Fibroblast of skin of scalp (primary cell): Measurements from ENCODE around the gene UBE2E2.
"Not testable (repeated sequence)": the region's sequence is repeated elsewhere in the genome, so short reads cannot be mapped to it uniquely, and the experiment has no call there.

Source experiments
- DNase-seq: peaks from one replicate; pipeline ENCODE4 v3.0.0-alpha.2; 2013

Gene UBE2E2

GRCh38 chr3:23331141-23331935, 128.2 kb downstream of the UBE2E2 start:
- DNase-seq: no peak

GRCh38 chr3:23333633-23334032, 130.5 kb downstream of the UBE2E2 start:
- no peak for DNase-seq

- DNase-seq: not testable (repeated sequence)
These were observed 133.7 kb downstream of the UBE2E2 start for GRCh38 chr3:23336853-23337252.

GRCh38 chr3:23341147-23341838, 138.2 kb downstream of the UBE2E2 start:
- DNase-seq: no peak

GRCh38 chr3:23342343-23342742, 139.2 kb downstream of the UBE2E2 start:
- DNase-seq: no peak

DNA sequence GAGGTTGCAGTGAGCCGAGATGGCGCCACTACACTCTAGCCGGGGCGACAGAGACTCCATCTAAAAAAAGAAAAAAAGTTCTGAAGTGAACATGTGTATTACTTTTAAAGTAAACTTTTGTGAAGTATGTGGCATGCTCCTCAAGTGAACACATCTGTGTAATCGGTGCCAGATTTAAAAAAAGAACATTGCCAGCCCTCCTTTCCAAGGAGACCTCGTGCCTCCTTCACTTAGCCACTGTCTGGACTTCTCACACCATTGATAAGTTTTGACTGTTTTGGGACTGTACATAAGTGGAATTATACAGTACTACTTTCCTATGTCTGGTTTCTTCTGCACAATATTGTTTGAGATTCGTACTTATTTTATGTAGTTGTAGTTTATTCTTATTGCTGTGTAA, 140.4 kb downstream of the UBE2E2 start:
- DNase-seq: no peak

DNA sequence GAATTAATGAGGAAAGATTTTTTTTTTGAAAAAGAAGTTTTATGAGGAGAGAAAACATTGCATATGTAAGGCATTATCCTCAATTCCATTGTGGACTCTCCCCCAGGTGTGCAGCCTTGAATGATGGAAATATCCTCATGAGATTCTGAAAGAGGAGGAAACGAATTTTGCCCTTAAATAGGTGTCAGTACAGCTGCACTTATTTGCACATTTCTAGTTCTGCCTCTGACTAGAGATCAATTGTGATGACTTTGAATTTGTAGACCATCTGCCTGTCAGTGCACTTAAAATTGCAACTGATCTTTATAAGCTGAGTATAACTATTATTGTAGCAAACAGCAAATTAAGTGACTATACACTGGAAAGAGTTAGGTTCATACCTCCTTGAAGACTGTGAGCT, 141.8 kb downstream of the UBE2E2 start:
- DNase-seq: no peak

DNA sequence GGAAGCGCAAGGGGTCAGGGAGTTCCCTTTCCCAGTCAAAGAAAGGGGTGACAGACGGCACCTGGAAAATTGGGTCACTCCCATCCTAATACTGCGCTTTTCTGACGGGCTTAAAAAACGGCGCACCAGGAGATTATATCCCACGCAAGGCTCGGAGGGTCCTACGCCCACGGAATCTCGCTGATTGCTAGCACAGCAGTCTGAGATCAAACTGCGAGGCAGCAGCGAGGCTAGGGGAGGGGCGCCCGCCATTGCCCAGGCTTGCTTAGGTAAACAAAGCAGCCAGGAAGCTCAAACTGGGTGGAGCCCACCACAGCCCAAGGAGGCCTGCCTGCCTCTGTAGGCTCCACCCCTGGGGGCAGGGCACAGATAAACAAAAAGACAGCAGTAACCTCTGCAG, 146.3 kb downstream of the UBE2E2 start:
- DNase-seq: not testable (repeated sequence)

DNA sequence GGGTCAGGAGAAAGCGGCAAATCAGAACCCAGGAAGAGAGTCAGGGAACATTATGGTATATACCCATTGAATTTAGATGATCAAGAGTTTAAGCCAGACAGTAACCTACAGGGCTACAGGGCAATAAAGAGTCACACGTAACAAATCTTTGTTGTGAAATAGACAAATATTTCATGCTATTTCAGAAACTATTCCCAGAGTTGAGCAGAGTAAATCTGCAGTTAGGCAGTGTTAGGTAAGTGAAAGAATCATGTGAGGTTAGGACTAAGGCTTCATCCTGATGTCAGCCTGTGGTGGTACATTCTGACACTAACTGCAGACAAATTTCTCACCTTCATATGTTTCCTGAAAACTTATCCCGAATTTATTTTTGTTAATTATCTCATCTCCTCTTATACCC, 153.0 kb downstream of the UBE2E2 start:
- DNase-seq: no peak

DNA sequence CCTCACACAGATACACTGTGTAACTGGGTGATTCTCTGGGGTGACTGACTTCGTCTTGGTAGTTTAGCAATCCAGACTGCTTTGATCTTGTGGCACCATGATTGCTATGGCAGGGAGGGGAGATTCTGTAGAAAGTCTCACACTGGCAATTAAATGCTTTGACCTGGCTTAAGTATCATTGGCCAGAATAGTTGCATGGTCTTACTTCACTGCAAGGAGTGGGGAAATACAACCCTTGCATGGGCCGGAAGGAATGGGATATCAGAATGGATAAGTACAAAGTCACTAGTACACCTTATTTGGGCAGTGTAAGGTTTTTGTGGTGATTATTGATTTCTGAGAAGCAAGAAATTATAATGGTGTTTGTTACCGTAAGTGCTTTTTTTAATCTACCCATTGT, 153.8 kb downstream of the UBE2E2 start:
- DNase-seq: no peak

- DNase-seq: no peak
These were observed 156.0 kb downstream of the UBE2E2 start for GRCh38 chr3:23359116-23359515.

DNA sequence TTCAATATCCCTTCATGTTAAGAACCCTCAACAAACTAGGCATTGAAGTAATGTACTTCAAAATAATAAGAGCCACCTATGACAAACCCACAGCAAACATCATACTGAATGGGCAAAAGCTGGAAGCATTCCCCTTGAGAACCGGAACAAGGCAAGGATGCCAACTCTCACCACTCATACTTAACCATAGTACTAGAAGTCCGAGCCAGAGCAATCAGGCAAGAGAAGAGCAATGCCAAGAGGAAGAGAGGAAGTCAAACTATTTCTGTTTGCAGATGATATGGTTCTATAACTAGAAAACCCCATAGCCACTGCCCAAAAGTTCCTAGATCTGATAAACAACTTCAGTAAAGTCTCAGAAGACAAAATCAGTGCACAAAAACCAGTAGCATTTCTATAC, 161.9 kb downstream of the UBE2E2 start:
- DNase-seq: no peak

- DNase-seq: peak; percentile 23
These were observed 165.6 kb downstream of the UBE2E2 start for GRCh38 chr3:23368731-23369130.

DNA sequence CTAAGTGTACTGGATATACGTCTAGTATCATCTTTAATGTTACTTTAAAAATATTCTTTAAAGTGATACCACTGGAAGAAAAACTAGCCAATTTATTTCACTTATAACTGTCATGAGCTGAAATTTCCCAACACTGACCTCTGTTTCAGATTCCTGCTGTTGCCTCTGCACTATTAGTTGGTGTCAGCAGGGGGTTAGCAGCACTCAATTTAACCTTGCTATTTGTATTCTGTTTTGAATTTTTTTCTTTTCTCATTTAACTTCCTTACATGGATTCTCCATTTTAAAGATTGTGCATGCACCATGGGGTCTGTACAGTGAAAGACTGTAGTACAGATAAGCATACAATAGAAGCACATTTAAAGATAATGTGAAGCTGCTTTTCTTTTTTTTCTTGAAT, 169.2 kb downstream of the UBE2E2 start:
- DNase-seq: peak; percentile 24

DNA sequence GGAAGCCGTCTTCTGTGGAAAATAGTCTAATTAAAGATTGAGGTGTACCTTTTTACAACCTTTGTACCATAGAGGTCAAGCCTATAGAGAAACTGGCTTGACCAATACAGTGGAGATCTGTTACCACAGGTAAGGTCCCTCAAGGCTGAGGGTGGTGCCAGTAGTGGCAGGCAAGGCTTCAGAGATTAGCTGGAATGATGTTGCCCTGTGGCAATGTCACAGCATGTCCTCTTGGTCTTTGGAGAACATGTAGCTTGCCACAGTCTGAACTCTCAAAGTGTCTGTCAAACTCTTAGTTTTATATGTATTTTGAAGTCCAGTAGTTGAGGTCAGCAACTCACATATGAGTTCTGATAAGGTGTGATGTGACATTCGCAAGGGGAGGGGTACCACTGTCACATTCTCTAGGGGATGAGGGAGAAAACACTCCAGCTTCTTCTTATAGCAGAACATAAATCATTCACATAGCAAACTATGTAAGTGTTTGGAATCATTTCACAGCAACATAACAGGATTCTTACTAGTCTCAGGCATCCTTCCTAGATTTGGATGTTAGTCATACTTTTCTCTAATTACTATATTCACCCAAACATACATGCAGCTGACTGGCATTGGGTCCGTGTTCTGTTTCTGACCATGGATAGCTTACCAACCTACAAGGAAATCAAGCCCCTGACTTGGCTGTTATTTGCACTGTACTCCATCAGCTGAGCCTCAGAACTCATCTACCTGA, 173.6 kb downstream of the UBE2E2 start:
- peak; percentile 22 for DNase-seq

GRCh38 chr3:23377928-23378672, 175.0 kb downstream of the UBE2E2 start:
- DNase-seq: no peak

- DNase-seq: no peak
These were observed 180.7 kb downstream of the UBE2E2 start for GRCh38 chr3:23383875-23384274.

- no peak for DNase-seq
These were observed 182.2 kb downstream of the UBE2E2 start for GRCh38 chr3:23385327-23385726.

GRCh38 chr3:23387286-23387918, 184.3 kb downstream of the UBE2E2 start:
- DNase-seq: no peak

GRCh38 chr3:23389089-23389488, 186.0 kb downstream of the UBE2E2 start:
- DNase-seq: no peak

DNA sequence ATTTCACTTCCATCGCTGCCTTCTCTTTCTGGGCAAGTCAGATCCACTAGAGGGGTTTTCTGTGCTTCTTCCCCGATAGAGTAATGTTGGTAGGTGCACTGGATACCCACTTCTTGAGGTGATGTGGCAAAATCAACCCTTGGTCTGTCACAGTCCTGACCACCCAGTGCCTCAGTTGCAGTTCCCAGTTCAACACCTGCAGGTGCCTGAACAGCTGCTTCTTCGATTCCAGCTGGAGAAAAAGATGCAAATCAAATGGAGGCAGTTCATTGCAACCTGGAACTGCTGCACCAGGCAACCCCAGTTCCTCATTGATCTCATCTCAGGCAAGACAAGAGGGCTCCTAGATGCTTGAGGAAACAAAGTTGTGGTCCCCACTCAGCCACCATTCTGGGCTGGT, 186.6 kb downstream of the UBE2E2 start:
- no peak for DNase-seq

GRCh38 chr3:23390446-23390845, 187.3 kb downstream of the UBE2E2 start:
- DNase-seq: no peak
